HG03196 (cell line): Measurements from ENCODE around the gene RNU1-1.
"Not testable (repeated sequence)": the region's sequence is repeated elsewhere in the genome, so short reads cannot be mapped to it uniquely, and the experiment has no call there.

Experiments
- ATAC-seq: cut with Tn5 transposase; IDR thresholded peaks from one replicate; pipeline ENCODE4 v1.9.1; 2021; ENCODE audit not compliant: unreplicated experiment

The RNU1-1 gene

GRCh38 chr1:16514107-16515055 is at the start of gene RNU1-1:
Gene RNU1-1 (minus strand): TSS chr1:16514285.
- peak; percentile 27 for ATAC-seq

- ATAC-seq, result not testable (repeated sequence)
Measured at GRCh38 chr1:16561035-16561434, 47.0 kb upstream of the RNU1-1 start.

GRCh38 chr1:16560498-16560897 is 46.4 kb upstream of the RNU1-1 start:
- not testable (repeated sequence) for ATAC-seq

GRCh38 chr1:16559688-16560087 is 45.6 kb upstream of the RNU1-1 start:
- not testable (repeated sequence) for ATAC-seq

- not testable (repeated sequence) for ATAC-seq
Measured at GRCh38 chr1:16557034-16557433, 42.9 kb upstream of the RNU1-1 start.

GRCh38 chr1:16553244-16553643 is 39.2 kb upstream of the RNU1-1 start:
- not testable (repeated sequence) for ATAC-seq

- ATAC-seq, result not testable (repeated sequence)
Measured at GRCh38 chr1:16550212-16550918, 36.3 kb upstream of the RNU1-1 start.

GRCh38 chr1:16549545-16549944 is 35.5 kb upstream of the RNU1-1 start:
- not testable (repeated sequence) for ATAC-seq

GRCh38 chr1:16547502-16548241 is 33.6 kb upstream of the RNU1-1 start:
- not testable (repeated sequence) for ATAC-seq

GRCh38 chr1:16545682-16546095 is 31.6 kb upstream of the RNU1-1 start:
- ATAC-seq, result not testable (repeated sequence)

- not testable (repeated sequence) for ATAC-seq
Measured at GRCh38 chr1:16540421-16540893, 26.4 kb upstream of the RNU1-1 start.

GRCh38 chr1:16537528-16537927 is 23.4 kb upstream of the RNU1-1 start:
- ATAC-seq, result not testable (repeated sequence)

- ATAC-seq, result not testable (repeated sequence)
Measured at GRCh38 chr1:16536796-16537195, 22.7 kb upstream of the RNU1-1 start.

GRCh38 chr1:16535898-16536297 is 21.8 kb upstream of the RNU1-1 start:
- ATAC-seq, result not testable (repeated sequence)

GRCh38 chr1:16535487-16535886 is 21.4 kb upstream of the RNU1-1 start:
- ATAC-seq, result not testable (repeated sequence)

GRCh38 chr1:16534829-16535456 is 20.9 kb upstream of the RNU1-1 start:
- ATAC-seq, result not testable (repeated sequence)

- ATAC-seq, result not testable (repeated sequence)
Measured at GRCh38 chr1:16534239-16534828, 20.2 kb upstream of the RNU1-1 start.

- ATAC-seq, result not testable (repeated sequence)
Measured at GRCh38 chr1:16532235-16532991, 18.3 kb upstream of the RNU1-1 start.

GRCh38 chr1:16528338-16528737 is 14.3 kb upstream of the RNU1-1 start:
- not testable (repeated sequence) for ATAC-seq
